ENCODE data around the gene MSTO1.
"Not testable (repeated sequence)": the region's sequence is repeated elsewhere in the genome, so short reads cannot be mapped to it uniquely, and the experiment has no call there.

Gene MSTO1

GRCh38 chr1:155646307-155646706 is 36.3 kb downstream of the MSTO1 start:
- H3K4me1 ChIP-seq (ENCODE audit: control insufficient read depth, insufficient read depth, low read length): no peaks in the 10 kb centered on the region
- H3K27me3 ChIP-seq (ENCODE audit: control insufficient read depth, insufficient read depth, low read length): no peaks in the 10 kb centered on the region
- no CpG with 5 or more reads among the region's 2 CpGs for WGBS (ENCODE audit: insufficient coverage, insufficient read length)
- H3K4me3 ChIP-seq (ENCODE audit: low read length): no peak overlapping the region
- H3K27ac ChIP-seq (ENCODE audit: low read length): no peak overlapping the region
- H3K9me3 ChIP-seq (ENCODE audit: control insufficient read depth, insufficient read depth, low read length): no peaks in the 10 kb centered on the region
- DNase-seq (ENCODE audit: low read depth, low spot score): no peak
- H3K36me3 ChIP-seq (ENCODE audit: control insufficient read depth, insufficient read depth, low read length): no peaks in the 10 kb centered on the region

GRCh38 chr1:155648207-155649147 is 38.5 kb downstream of the MSTO1 start:
- H3K4me3 ChIP-seq (ENCODE audit: low read length): no peak overlapping the region
- no peaks in the 10 kb centered on the region for H3K9me3 ChIP-seq (ENCODE audit: control insufficient read depth, insufficient read depth, low read length)
- DNase-seq (ENCODE audit: low read depth, low spot score): no peak

GRCh38 chr1:155649676-155650075 is 39.7 kb downstream of the MSTO1 start:
- no peak for DNase-seq (ENCODE audit: low read depth, low spot score)
- Histone ChIP-seq H3K36me3 (ENCODE audit: control insufficient read depth, insufficient read depth, low read length) (no peaks in the 10 kb centered on the region), H3K27me3 (ENCODE audit: control insufficient read depth, insufficient read depth, low read length) (no peaks in the 10 kb centered on the region), H3K4me3 (ENCODE audit: low read length) (no peak overlapping the region), H3K4me1 (ENCODE audit: control insufficient read depth, insufficient read depth, low read length) (no peaks in the 10 kb centered on the region), H3K9me3 (ENCODE audit: control insufficient read depth, insufficient read depth, low read length) (no peaks in the 10 kb centered on the region), H3K27ac (ENCODE audit: low read length) (no peak overlapping the region)

More at GRCh38 chr1:155648207-155649147, 38.5 kb downstream of the MSTO1 start:
- no peaks in the 10 kb centered on the region for H3K27me3 ChIP-seq (ENCODE audit: control insufficient read depth, insufficient read depth, low read length)
- H3K27ac ChIP-seq (ENCODE audit: low read length): no peak overlapping the region
- no peaks in the 10 kb centered on the region for H3K4me1 ChIP-seq (ENCODE audit: control insufficient read depth, insufficient read depth, low read length)
- no CpG with 5 or more reads among the region's 11 CpGs for WGBS (ENCODE audit: insufficient coverage, insufficient read length)
- no peaks in the 10 kb centered on the region for H3K36me3 ChIP-seq (ENCODE audit: control insufficient read depth, insufficient read depth, low read length)

DNA sequence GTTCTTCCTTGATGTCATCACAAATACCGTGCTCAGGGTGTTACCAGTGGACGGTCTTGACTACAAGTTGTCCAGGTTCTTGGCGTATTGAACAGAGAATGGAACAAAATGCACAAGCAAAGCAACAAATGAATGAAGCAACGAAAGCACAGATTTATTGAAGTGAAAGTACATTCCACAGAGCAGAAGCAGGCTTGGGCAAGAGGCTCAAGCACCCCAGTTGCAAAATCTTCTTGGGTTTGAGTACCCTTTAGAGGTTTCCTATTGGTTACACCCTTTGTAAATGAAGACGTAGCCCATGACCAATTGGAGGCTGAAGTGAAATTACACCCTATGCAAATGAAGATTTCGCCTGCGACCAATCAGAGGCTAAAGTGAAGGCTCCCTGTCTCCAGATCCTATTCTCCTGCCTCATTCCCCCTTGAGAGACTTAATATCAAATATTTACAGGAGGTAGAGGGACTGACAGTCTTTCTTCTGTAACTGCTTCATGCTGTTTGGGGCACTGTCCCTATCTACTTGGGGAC is 40.3 kb downstream of the MSTO1 start:
- no peak for DNase-seq (ENCODE audit: low read depth, low spot score)
- H3K27me3 ChIP-seq (ENCODE audit: control insufficient read depth, insufficient read depth, low read length): no peaks in the 10 kb centered on the region
- H3K36me3 ChIP-seq (ENCODE audit: control insufficient read depth, insufficient read depth, low read length): no peaks in the 10 kb centered on the region
- no peaks in the 10 kb centered on the region for H3K4me1 ChIP-seq (ENCODE audit: control insufficient read depth, insufficient read depth, low read length)
- WGBS (ENCODE audit: insufficient coverage, insufficient read length): no CpG with 5 or more reads among the region's 7 CpGs
- H3K4me3 ChIP-seq (ENCODE audit: low read length): no peak overlapping the region
- H3K27ac ChIP-seq (ENCODE audit: low read length): no peak overlapping the region
- H3K9me3 ChIP-seq (ENCODE audit: control insufficient read depth, insufficient read depth, low read length): no peaks in the 10 kb centered on the region

DNA sequence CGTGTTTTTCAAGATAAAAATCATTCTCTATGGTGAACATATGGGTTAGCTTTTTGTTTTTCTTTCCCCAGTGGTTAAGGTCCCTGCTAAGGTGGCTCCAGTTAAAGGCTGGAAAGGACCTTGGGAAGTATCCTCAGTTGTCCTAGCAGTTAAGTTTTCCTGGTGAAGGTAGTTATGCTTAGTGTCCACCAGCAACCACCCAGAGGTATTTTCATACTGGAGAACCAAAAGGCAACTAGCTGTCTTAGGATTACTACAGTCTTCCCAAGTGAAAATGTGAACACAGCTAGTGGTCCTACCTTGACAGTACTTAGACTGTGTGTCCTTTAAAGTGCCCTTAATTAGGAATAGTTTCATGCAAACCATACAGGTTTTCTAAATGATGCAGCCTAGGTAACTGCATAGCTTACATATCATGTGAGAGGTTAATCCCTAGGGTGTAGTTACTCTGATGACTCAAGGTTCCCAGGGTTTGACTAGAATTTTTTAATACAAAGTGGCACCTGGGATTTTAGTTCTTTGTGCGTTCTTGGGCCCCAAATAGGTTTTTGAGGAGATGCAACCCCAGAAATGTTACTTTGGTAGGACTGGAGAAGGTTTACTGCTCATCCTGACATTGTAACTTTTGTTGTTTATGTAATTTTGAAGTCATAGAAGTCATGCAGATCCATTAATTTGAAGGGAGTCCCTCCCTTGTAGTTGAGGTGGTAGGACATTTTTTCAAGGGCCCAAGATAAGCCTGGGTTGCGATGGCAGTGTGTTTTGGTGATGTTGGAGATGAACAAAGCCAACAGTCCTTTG is 42.0 kb downstream of the MSTO1 start:
- DNase-seq (ENCODE audit: low read depth, low spot score): no peak
- H3K27ac ChIP-seq (ENCODE audit: low read length): no peak overlapping the region
- no peak overlapping the region for H3K4me3 ChIP-seq (ENCODE audit: low read length)
- H3K27me3 ChIP-seq (ENCODE audit: control insufficient read depth, insufficient read depth, low read length): no peaks in the 10 kb centered on the region
- no peaks in the 10 kb centered on the region for H3K9me3 ChIP-seq (ENCODE audit: control insufficient read depth, insufficient read depth, low read length)
- no peaks in the 10 kb centered on the region for H3K36me3 ChIP-seq (ENCODE audit: control insufficient read depth, insufficient read depth, low read length)
- no CpG with 5 or more reads among the region's 3 CpGs for WGBS (ENCODE audit: insufficient coverage, insufficient read length)
- H3K4me1 ChIP-seq (ENCODE audit: control insufficient read depth, insufficient read depth, low read length): no peaks in the 10 kb centered on the region

- H3K27me3 ChIP-seq (ENCODE audit: control insufficient read depth, insufficient read depth, low read length): no peaks in the 10 kb centered on the region
- no peak overlapping the region for H3K27ac ChIP-seq (ENCODE audit: low read length)
- H3K4me1 ChIP-seq (ENCODE audit: control insufficient read depth, insufficient read depth, low read length): no peaks in the 10 kb centered on the region
- WGBS (ENCODE audit: insufficient coverage, insufficient read length): no CpG with 5 or more reads among the region's 3 CpGs
- H3K9me3 ChIP-seq (ENCODE audit: control insufficient read depth, insufficient read depth, low read length): no peaks in the 10 kb centered on the region
- H3K4me3 ChIP-seq (ENCODE audit: low read length): no peak overlapping the region
- no peak for DNase-seq (ENCODE audit: low read depth, low spot score)
- H3K36me3 ChIP-seq (ENCODE audit: control insufficient read depth, insufficient read depth, low read length): no peaks in the 10 kb centered on the region
Measured at GRCh38 chr1:155652951-155653350, 42.9 kb downstream of the MSTO1 start.

- no peaks in the 10 kb centered on the region for H3K9me3 ChIP-seq (ENCODE audit: control insufficient read depth, insufficient read depth, low read length)
- DNase-seq (ENCODE audit: low read depth, low spot score): no peak
- no CpG with 5 or more reads among the region's 2 CpGs for WGBS (ENCODE audit: insufficient coverage, insufficient read length)
- no peaks in the 10 kb centered on the region for H3K4me1 ChIP-seq (ENCODE audit: control insufficient read depth, insufficient read depth, low read length)
- H3K4me3 ChIP-seq (ENCODE audit: low read length): no peak overlapping the region
- H3K27ac ChIP-seq (ENCODE audit: low read length): no peak overlapping the region
- H3K36me3 ChIP-seq (ENCODE audit: control insufficient read depth, insufficient read depth, low read length): peaks cover 7% of the 10 kb centered on the region; the same call in 1 of the 2 replicates
- no peaks in the 10 kb centered on the region for H3K27me3 ChIP-seq (ENCODE audit: control insufficient read depth, insufficient read depth, low read length)
Measured at GRCh38 chr1:155657463-155657862, 47.4 kb downstream of the MSTO1 start.

- H3K27ac ChIP-seq (ENCODE audit: low read length); DNase-seq (ENCODE audit: low read depth, low spot score); H3K4me1 ChIP-seq (ENCODE audit: control insufficient read depth, insufficient read depth, low read length); H3K27me3 ChIP-seq (ENCODE audit: control insufficient read depth, insufficient read depth, low read length); H3K9me3 ChIP-seq (ENCODE audit: control insufficient read depth, insufficient read depth, low read length); H3K36me3 ChIP-seq (ENCODE audit: control insufficient read depth, insufficient read depth, low read length); H3K4me3 ChIP-seq (ENCODE audit: low read length): not testable (repeated sequence)
- no CpG with 5 or more reads among the region's 4 CpGs for WGBS (ENCODE audit: insufficient coverage, insufficient read length)
Measured at GRCh38 chr1:155661239-155661638, 51.2 kb downstream of the MSTO1 start.
